ENCODE data around the gene ALDH2. TPM values are rescaled to one million over a fixed set of nuclear protein-coding genes. Genes with fewer than 3 reads are reported as not detected.

ALDH2 gene
- total and polyA plus RNA-seq, 10 of the 15 experiments (the other 5 are each of a cell fraction or from before 2014, with no cell fraction given): 1.4 to 16.4 (median 8.7) TPM

DNA sequence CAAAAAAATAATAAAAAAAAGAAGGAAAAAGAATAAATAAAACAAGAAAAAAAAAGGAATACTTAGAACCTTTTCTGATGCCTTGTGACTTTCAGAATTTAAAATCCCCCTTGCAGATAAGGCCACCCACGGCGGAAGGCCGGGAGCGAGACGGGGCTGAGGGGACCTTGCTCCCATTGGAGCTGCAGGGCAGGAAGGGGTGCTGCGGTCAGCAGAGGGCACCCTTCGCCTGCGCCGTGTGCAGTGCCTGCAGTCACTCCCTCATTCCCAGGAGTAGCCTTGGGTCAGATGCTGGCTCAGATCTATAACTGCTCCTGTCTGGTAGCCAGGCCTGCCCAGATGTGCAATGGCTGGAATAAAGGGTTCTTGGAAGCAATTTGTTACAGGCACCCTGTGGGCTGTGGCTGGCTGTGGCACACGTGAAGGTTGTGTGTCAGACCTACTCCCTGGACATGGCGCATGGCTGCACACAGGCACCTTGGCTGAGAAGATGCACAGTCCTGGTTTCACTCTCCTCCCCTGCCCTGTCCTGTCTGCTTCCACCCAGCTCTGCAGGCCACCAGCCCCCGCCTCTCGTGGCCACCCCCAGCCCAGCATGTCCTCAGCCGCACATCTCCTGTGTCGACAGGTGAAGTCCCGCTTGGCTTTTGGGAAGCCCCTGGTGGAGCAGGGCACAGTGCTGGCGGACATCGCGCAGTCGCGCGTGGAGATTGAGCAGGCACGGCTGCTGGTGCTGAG lies 13.4 kb upstream of the ALDH2 start:
- intact Hi-C loops (cut with micrococcal nuclease; ENCODE audit: unreplicated experiment): loop anchor here (1.0 kb wide), 2 partner anchors 35 to 60 kb away; no protein-coding TSS in a partner anchor

More for the DNA sequence above, 13.4 kb upstream of the ALDH2 start:
- Histone ChIP-seq H2AFZ (ENCODE audit: control insufficient read depth, low read depth, low read length) (no peak overlapping the region), H4K20me1 (ENCODE audit: control insufficient read depth, insufficient read depth) (no peaks in the 10 kb centered on the region), H3K4me2 (ENCODE audit: control insufficient read depth, insufficient read depth) (no peak overlapping the region), H3K36me3 (ENCODE audit: control insufficient read depth in 2 of 2, insufficient read depth in 2 of 2, low read length in 1 of 2) (no peaks in the 10 kb centered on the region; a peak in 2 of 4 replicates), H3K4me3 (no peak overlapping the region), H3K9ac (ENCODE audit: control insufficient read depth, insufficient read depth, low read length) (no peak overlapping the region), H3K9me3 (replicated peaks; ENCODE audit: control insufficient read depth, insufficient read depth, low read length) (no peaks in the 10 kb centered on the region), H3K27me3 (replicated peaks in 1 of 2; ENCODE audit: control insufficient read depth in 2 of 2, insufficient read depth in 2 of 2, low read length in 1 of 2) (no peaks in the 10 kb centered on the region), H3K79me2 (ENCODE audit: control insufficient read depth, insufficient read depth, low read length) (no peaks in the 10 kb centered on the region), H3K4me1 (ENCODE audit: control insufficient read depth, insufficient read depth, low read length) (peaks cover 11% of the 10 kb centered on the region), H3K27ac (ENCODE audit: control insufficient read depth, insufficient read depth) (no peak overlapping the region)
- ATAC-seq (peak; percentile 77), DNase-seq (ENCODE audit: low read depth, low spot score) (no peak), FAIRE-seq (no peak)
- in situ Hi-C loops (cut with MboI): loop anchor here (10.0 kb wide), 1 partner anchor 61 kb away; no protein-coding TSS in a partner anchor
- RAD21 ChIA-PET (ENCODE audit: unreplicated experiment): interaction anchor here (0.6 to 3.9 kb wide), 13 partner anchors 9 to 66 kb away, joined by 3 to 59 read pairs (median 6); no protein-coding TSS in a partner anchor
- CTCF ChIA-PET: interaction anchor here (0.5 to 7.0 kb wide), 17 partner anchors 9 to 823 kb away, joined by 3 to 170 read pairs (median 4); partner anchors contain the start of gene MAPKAPK5
- no TSS peak for BruUV-seq (replicated peaks)
- POLR2A ChIA-PET: interaction anchor here (0.5 to 1.5 kb wide), 3 partner anchors 24 to 69 kb away, joined by 3 to 4 read pairs (median 3); no protein-coding TSS in a partner anchor
- SMC1A ChIA-PET (ENCODE audit: uncharacterized antibody, unreplicated experiment): interaction anchor here (1.0 to 4.2 kb wide), 8 partner anchors 8 to 67 kb away, joined by 3 to 89 read pairs (median 6); no protein-coding TSS in a partner anchor
- TF ChIP-seq IKZF1 (conservative IDR thresholded peaks at IDR 0.05): 0 out of 2 replicates have a peak, but pooled peaks have one; percentile 47
- TF ChIP-seq LARP7 (IDR thresholded peaks at IDR 0.05): peak; percentile 66
- no peak for TF ChIP-seq EGR1 (IDR thresholded peaks at IDR 0.05; ENCODE audit: borderline replicate concordance in 1 of 2, low read depth in 2 of 2, low read length in 2 of 2)
- TF ChIP-seq, protein P1, sequence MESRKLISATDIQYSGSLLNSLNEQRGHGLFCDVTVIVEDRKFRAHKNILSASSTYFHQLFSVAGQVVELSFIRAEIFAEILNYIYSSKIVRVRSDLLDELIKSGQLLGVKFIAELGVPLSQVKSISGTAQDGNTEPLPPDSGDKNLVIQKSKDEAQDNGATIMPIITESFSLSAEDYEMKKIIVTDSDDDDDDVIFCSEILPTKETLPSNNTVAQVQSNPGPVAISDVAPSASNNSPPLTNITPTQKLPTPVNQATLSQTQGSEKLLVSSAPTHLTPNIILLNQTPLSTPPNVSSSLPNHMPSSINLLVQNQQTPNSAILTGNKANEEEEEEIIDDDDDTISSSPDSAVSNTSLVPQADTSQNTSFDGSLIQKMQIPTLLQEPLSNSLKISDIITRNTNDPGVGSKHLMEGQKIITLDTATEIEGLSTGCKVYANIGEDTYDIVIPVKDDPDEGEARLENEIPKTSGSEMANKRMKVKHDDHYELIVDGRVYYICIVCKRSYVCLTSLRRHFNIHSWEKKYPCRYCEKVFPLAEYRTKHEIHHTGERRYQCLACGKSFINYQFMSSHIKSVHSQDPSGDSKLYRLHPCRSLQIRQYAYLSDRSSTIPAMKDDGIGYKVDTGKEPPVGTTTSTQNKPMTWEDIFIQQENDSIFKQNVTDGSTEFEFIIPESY (IDR thresholded peaks at IDR 0.05): no peak
- TF ChIP-seq SMARCA5 (IDR thresholded peaks at IDR 0.05): 0 out of 2 replicates have a peak, but pooled peaks have one; percentile 41
- TF ChIP-seq, protein P2, sequence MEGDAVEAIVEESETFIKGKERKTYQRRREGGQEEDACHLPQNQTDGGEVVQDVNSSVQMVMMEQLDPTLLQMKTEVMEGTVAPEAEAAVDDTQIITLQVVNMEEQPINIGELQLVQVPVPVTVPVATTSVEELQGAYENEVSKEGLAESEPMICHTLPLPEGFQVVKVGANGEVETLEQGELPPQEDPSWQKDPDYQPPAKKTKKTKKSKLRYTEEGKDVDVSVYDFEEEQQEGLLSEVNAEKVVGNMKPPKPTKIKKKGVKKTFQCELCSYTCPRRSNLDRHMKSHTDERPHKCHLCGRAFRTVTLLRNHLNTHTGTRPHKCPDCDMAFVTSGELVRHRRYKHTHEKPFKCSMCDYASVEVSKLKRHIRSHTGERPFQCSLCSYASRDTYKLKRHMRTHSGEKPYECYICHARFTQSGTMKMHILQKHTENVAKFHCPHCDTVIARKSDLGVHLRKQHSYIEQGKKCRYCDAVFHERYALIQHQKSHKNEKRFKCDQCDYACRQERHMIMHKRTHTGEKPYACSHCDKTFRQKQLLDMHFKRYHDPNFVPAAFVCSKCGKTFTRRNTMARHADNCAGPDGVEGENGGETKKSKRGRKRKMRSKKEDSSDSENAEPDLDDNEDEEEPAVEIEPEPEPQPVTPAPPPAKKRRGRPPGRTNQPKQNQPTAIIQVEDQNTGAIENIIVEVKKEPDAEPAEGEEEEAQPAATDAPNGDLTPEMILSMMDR (IDR thresholded peaks at IDR 0.05 in 2 of 3, conservative IDR thresholded peaks at IDR 0.05 in 1 of 3; ENCODE audit: control insufficient read depth in 2 of 3, extremely low read depth in 1 of 3, insufficient read depth in 1 of 3, low read depth in 3 of 3, low read length in 3 of 3): peak; percentile 77 to 92 (median 81)
- 0 out of 2 replicates have a peak, but pooled peaks have one; percentile 16 for TF ChIP-seq POLR2A (IDR thresholded peaks at IDR 0.05; ENCODE audit: low read depth, low read length)
- peak; percentile 40; the same call in 1 of the 2 replicates for TF ChIP-seq YY1 (IDR thresholded peaks at IDR 0.05; ENCODE audit: low read depth, low read length)
- TF ChIP-seq, protein P3, sequence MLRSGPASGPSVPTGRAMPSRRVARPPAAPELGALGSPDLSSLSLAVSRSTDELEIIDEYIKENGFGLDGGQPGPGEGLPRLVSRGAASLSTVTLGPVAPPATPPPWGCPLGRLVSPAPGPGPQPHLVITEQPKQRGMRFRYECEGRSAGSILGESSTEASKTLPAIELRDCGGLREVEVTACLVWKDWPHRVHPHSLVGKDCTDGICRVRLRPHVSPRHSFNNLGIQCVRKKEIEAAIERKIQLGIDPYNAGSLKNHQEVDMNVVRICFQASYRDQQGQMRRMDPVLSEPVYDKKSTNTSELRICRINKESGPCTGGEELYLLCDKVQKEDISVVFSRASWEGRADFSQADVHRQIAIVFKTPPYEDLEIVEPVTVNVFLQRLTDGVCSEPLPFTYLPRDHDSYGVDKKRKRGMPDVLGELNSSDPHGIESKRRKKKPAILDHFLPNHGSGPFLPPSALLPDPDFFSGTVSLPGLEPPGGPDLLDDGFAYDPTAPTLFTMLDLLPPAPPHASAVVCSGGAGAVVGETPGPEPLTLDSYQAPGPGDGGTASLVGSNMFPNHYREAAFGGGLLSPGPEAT (IDR thresholded peaks at IDR 0.05; ENCODE audit: low read depth): no peak
- peak; percentile 96 for TF ChIP-seq SMC3 (IDR thresholded peaks at IDR 0.05; ENCODE audit: borderline replicate concordance, low read length)
- peak; percentile 76 for TF ChIP-seq RAD21 (IDR thresholded peaks at IDR 0.05; ENCODE audit: insufficient read depth, low read depth, low read length)
- 79% methylated on average over 23 of the region's 23 CpGs for WGBS (ENCODE audit: insufficient coverage, insufficient replicate concordance, low lambda C conversion rate, missing lambda C conversion rate)

Measured in GM12878 (cell line).